HepG2 (cell line): ENCODE measurements around the gene WNT7A. TPM values are rescaled to one million over a fixed set of nuclear protein-coding genes. Genes with fewer than 3 reads are reported as not detected.

Experiments
- ATAC-seq: fragments of 200-7000 bp; cut with Tn5 transposase; 3 replicates; pipeline ENCODE4 v1.9.1; 2020; ENCODE audit warnings: mild to moderate bottlenecking, moderate library complexity
- BruUV-seq: library from RNA; stranded (reverse); fragments of 400-500 nt; replicated peaks from 2 replicates; lab custom pipeline; 2021; lab: Mats Ljungman, UMichigan
- CTCF ChIA-PET: fragments of 300-600 bp; formaldehyde crosslinking; extraction: SDS; loops from one replicate; lab custom pipeline; 2021; ENCODE audit warnings: low total read pairs, inconsistent platforms, low intra/inter-chr PET ratio; lab: Yijun Ruan, JAX
- POLR2A ChIA-PET: fragments of 350-600 bp; sonication (Branson Sonifier 250); formaldehyde crosslinking; loops from one replicate; lab custom pipeline; 2020; ENCODE audit warnings: antibody characterized with exemption, inconsistent platforms; lab: Yijun Ruan, JAX
- DNase-seq: peaks from one replicate; pipeline ENCODE4 v3.0.0-alpha.2; 2015; ENCODE audit warnings: low spot score
- FAIRE-seq: peaks from 3 replicates; lab custom pipeline; 2011; peaks lifted over from hg19 to GRCh38; lab: Jason Lieb, UNC
- H2AFZ ChIP-seq: one replicate; pipeline ENCODE4 v1.6.1; 2011; ENCODE audit warnings: low read length, inconsistent platforms
- H3K27ac ChIP-seq: fragments of 300-600 bp; 3 replicates; pipeline ENCODE4 v1.8.0; 2011; ENCODE audit warnings: mixed run types, mild to moderate bottlenecking, mixed read lengths, low read length, inconsistent platforms; ENCODE audit not compliant: insufficient read depth; ENCODE audit errors: extremely low read length
- H3K27me3 ChIP-seq, 2 experiments: fragments of 200-600 bp in 1 of 2; 2 replicates in 1 of 2; 3 replicates in 1 of 2; pipeline versions ENCODE4 v1.6.0 to v1.8.0; 2011; ENCODE audit warnings: low read length in 2 of 2, mild to moderate bottlenecking in 2 of 2, moderate library complexity in 2 of 2, inconsistent platforms in 1 of 2; ENCODE audit not compliant: insufficient read depth in 2 of 2, control insufficient read depth in 1 of 2
- H3K36me3 ChIP-seq, 2 experiments: fragments of 200-600 bp in 1 of 2; replicated peaks in 1 of 2; 2 replicates in 1 of 2; 3 replicates in 1 of 2; pipeline versions ENCODE4 v1.5.1 to v1.8.0; 2011; ENCODE audit warnings: low read length in 2 of 2, inconsistent platforms in 1 of 2; ENCODE audit not compliant: insufficient read depth in 2 of 2, control insufficient read depth in 1 of 2
- H3K4me1 ChIP-seq: 2 replicates; pipeline ENCODE4 v1.5.1; 2012; ENCODE audit warnings: low read length, inconsistent platforms; ENCODE audit not compliant: insufficient read depth
- H3K4me2 ChIP-seq: 2 replicates; pipeline ENCODE4 v1.6.0; 2011; ENCODE audit warnings: low read depth, low read length, inconsistent platforms
- H3K4me3 ChIP-seq, 3 experiments: fragments of 200-600 bp in 1 of 3; sonication (generic), shearing (Covaris generic) in 1 of 3; replicated peaks in 1 of 3; 2 replicates each; pipeline ENCODE4 v1.5.1; 2011 to 2016; ENCODE audit warnings: low read length in 3 of 3, inconsistent platforms in 2 of 3, low read depth in 2 of 3, mild to moderate bottlenecking in 2 of 3, control low read depth in 1 of 3, mixed read lengths in 1 of 3; ENCODE audit not compliant: insufficient read depth in 1 of 3
- H3K79me2 ChIP-seq: one replicate; pipeline ENCODE4 v1.6.1; 2011; ENCODE audit warnings: low read length, inconsistent platforms; ENCODE audit not compliant: insufficient read depth
- H3K9ac ChIP-seq: 2 replicates; pipeline ENCODE4 v1.6.0; 2011; ENCODE audit warnings: mild to moderate bottlenecking, low read depth, low read length, inconsistent platforms; ENCODE audit not compliant: insufficient read depth
- H3K9me3 ChIP-seq: 2 replicates; pipeline ENCODE4 v1.5.1; 2012; ENCODE audit warnings: mild to moderate bottlenecking, low read length
- H4K20me1 ChIP-seq: 2 replicates; pipeline ENCODE4 v1.6.0; 2011; ENCODE audit warnings: inconsistent platforms, mild to moderate bottlenecking, low read length, moderate library complexity; ENCODE audit not compliant: insufficient read depth
- ZNF224 ChIP-seq: sonication (generic); formaldehyde crosslinking; IDR thresholded peaks from 2 replicates; pipeline ENCODE4 v1.5.0; 2020; ENCODE audit warnings: mild to moderate bottlenecking, missing genetic modification reagents
- ZNF788 ChIP-seq: sonication (generic); formaldehyde crosslinking; IDR thresholded peaks from 2 replicates; pipeline ENCODE4 v1.5.0; 2020; ENCODE audit warnings: mild to moderate bottlenecking, missing genetic modification reagents, borderline replicate concordance
- WGBS: methylation state at CpG from one replicate; pipeline ENCODE4 v1.1.6; 2017; ENCODE audit warnings: low lambda C conversion rate; 5-methylcytosine and 5-hydroxymethylcytosine counted together
- in situ Hi-C: cut with HindIII; loops from 2 replicates; pipeline ENCODE4 v1.10.0; 2017; ENCODE audit warnings: low pct_unique_long_range_greater_than_20kb; ENCODE audit not compliant: extremely low pct_ligation_motif_present
- intact Hi-C: fragments of 100-400 bp; cut with micrococcal nuclease; formaldehyde crosslinking; loops from one replicate; pipeline ENCODE4 v1.10.0; 2022; ENCODE audit not compliant: unreplicated experiment
- polyA plus RNA-seq, 8 experiments: library from polyadenylated mRNA; depleted of rRNA in 3 of 8; stranded (reverse) in 7 of 8; unstranded in 1 of 8; fragments of >200 nt; fragmentation: Illumina TruSeq in 4 of 8; extraction: Trizol in 4 of 8; gene quantifications; 2 replicates each; pipeline versions ENCODE4 v1.2.1 to v1.2.3, GENCODE V29; 2011 to 2016; ENCODE audit warnings: low read depth in 4 of 8, missing spikeins in 1 of 8, mixed read lengths in 1 of 8; ENCODE audit not compliant: insufficient read depth in 1 of 8
- total RNA-seq, 5 experiments: library from RNA; depleted of rRNA; stranded (reverse); fragments of >200 nt; fragmentation: Illumina TruSeq; extraction: Trizol; gene quantifications; 2 replicates each; pipeline ENCODE4 v1.2.3, GENCODE V29; 2016; ENCODE audit warnings: low read depth in 1 of 5
- TF ChIP-seq, protein P1 (sequence below): sonication (generic); formaldehyde crosslinking; IDR thresholded peaks from 2 replicates; pipeline ENCODE4 v1.5.1; 2020; ENCODE audit warnings: mild to moderate bottlenecking, missing genetic modification reagents, moderate library complexity

The WNT7A gene
- total and polyA plus RNA-seq, 2 of the 13 experiments (the other 11 are each of a cell fraction or from before 2014, with no cell fraction given), result not detected

- Histone ChIP-seq H3K27me3 (peaks cover 8 to 52% of the 10 kb centered on the region in 2 experiments; a peak in 4 of 5 replicates), H3K9ac (no peak overlapping the region), H3K4me2 (no peak overlapping the region), H3K9me3 (no peaks in the 10 kb centered on the region), H3K4me1 (no peaks in the 10 kb centered on the region), H3K36me3 (no peaks in the 10 kb centered on the region), H3K27ac (no peak overlapping the region), H4K20me1 (no peaks in the 10 kb centered on the region; the same call in 1 of the 2 replicates), H3K4me3 (no peak overlapping the region), H3K79me2 (no peaks in the 10 kb centered on the region), H2AFZ (no peak overlapping the region)
- intact Hi-C loops (no loop called here), in situ Hi-C loops (loop anchor here (5.0 kb wide), 1 partner anchor 223 kb away; no protein-coding TSS in a partner anchor)
- CTCF ChIA-PET, result interaction anchor here (1.8 kb wide), 1 partner anchor 223 kb away, joined by 4 read pairs; no protein-coding TSS in a partner anchor
- no peak for DNase-seq
- POLR2A ChIA-PET, result no interaction called here
- TF ChIP-seq, protein P1, sequence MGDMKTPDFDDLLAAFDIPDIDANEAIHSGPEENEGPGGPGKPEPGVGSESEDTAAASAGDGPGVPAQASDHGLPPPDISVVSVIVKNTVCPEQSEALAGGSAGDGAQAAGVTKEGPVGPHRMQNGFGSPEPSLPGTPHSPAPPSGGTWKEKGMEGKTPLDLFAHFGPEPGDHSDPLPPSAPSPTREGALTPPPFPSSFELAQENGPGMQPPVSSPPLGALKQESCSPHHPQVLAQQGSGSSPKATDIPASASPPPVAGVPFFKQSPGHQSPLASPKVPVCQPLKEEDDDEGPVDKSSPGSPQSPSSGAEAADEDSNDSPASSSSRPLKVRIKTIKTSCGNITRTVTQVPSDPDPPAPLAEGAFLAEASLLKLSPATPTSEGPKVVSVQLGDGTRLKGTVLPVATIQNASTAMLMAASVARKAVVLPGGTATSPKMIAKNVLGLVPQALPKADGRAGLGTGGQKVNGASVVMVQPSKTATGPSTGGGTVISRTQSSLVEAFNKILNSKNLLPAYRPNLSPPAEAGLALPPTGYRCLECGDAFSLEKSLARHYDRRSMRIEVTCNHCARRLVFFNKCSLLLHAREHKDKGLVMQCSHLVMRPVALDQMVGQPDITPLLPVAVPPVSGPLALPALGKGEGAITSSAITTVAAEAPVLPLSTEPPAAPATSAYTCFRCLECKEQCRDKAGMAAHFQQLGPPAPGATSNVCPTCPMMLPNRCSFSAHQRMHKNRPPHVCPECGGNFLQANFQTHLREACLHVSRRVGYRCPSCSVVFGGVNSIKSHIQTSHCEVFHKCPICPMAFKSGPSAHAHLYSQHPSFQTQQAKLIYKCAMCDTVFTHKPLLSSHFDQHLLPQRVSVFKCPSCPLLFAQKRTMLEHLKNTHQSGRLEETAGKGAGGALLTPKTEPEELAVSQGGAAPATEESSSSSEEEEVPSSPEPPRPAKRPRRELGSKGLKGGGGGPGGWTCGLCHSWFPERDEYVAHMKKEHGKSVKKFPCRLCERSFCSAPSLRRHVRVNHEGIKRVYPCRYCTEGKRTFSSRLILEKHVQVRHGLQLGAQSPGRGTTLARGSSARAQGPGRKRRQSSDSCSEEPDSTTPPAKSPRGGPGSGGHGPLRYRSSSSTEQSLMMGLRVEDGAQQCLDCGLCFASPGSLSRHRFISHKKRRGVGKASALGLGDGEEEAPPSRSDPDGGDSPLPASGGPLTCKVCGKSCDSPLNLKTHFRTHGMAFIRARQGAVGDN, result 0 out of 2 replicates have a peak, but pooled peaks have one; percentile 3
- TF ChIP-seq ZNF224 (CRISPR knock-in tag), result 0 out of 2 replicates have a peak, but pooled peaks have one; percentile 38
- no peak for TF ChIP-seq ZNF788
- ATAC-seq, result peak; percentile 17; the same call in 2 of the 3 replicates
- no peak for FAIRE-seq
- BruUV-seq, result no TSS peak
- 5% methylated on average over 4 of the region's 15 CpGs for WGBS
Measured at GRCh38 chr3:13880811-13881156, 913 bp upstream of the WNT7A start.
